NCI-H2107 (cell line): ENCODE measurements around the gene ACTRT2.

Experiments used
- DNase-seq: peaks from one replicate; lab custom pipeline; 2025; lab: John Stamatoyannopoulos, UW

ACTRT2 gene

DNA sequence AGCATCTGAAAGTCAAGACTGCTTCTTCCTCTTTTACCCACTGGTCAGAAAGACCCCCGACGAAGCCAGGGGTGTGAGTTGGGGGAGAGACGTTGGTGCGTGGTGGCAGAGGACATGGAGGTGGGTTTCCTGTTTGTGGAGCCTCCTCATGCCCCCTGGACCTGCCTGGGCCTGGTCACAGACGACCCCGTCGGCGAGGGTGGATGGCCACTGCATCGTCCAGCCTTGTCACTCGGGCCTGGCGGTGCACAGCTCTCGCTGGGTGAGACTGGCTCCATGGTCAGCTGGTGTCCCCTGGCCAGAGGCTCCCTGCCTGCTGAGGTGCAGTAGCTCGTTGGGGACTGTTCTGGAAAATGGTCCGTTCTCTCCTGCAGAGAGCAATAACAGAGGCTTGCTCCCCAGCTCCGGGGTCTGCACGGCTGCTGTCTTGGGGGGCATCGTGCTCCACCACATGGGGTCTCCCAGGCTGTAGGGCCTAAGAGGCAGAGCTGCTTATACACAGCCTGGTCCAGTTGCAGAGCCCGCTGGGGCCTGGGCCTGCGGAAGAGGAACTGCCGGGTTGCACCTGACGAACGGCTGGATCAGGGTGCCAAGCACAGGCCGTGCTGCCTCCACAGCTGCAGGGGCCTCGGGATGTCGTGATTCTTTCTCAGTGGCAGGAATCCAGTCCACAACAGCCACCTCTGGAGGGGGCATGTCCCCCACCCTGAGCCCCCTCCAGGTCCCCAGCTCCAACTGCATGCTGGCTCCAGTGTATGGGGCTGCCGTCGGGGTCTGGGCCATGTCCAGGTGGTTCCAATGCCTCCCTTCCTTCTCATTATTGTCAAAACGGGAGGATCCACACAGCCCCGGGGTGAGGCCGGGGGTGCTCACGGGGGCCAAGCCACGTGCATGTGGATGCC is 18.0 kb upstream of the ACTRT2 start:
- DNase-seq: no peak

DNA sequence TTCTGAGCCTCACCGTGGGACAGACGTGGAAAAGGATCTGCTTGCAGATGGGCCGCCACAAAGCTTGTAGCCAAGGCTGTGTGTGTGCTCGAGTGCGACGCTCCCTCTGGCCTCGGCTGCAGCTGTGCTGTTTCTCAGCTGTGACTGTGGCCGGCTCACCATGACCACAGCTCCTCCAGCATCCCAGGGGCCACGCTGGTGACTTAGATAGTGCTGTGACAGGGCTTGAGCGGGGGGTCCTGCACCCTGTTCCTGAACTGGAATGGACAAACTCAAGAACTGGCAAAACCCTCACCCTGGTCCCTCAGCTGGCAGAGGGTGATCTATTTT is 17.4 kb upstream of the ACTRT2 start:
- DNase-seq: no peak

DNA sequence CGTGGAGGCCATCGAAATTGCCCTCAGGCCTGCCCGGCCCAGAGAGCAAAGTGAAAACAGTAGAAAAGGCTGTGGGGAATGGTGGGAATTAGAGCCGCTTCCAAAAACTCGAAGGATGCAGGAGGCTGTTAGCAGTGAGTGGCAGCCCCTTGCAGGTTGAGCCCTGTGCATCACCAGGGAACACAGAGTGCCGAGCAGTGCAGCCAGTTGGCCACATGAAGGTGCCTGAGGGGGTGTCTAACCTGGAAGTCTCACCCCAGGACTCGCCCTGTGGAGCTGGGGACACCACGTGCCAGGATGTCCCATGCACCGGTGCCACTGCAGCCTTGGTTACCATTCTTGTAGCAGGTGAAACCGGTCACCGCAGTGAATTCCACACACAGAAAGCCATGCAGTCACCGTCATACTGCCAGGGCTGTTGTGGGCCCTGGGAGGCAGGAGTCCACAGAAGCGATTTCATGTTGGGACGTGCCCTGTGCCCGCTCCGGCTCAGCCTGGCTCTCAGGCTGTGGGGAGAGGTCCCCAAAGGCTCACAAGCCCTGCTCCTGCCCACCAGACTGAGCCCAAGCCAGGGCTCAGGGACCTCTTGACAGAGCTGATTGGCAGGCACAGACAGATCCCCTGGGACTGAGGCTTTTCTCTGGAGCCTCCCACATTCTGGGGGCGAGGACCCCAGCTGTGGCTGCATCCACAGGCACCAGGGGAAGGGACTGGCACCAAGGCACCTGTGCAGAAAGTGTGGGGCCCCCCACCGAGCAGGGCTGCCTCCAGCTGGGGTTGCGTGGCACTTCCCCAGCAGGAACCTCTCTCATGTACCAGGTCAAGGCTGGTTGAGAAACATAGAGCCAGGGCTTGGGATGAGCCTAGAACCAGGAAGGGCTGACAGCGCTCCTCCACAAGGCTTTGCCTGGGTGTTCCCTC is 16.7 kb upstream of the ACTRT2 start:
- DNase-seq: no peak

DNA sequence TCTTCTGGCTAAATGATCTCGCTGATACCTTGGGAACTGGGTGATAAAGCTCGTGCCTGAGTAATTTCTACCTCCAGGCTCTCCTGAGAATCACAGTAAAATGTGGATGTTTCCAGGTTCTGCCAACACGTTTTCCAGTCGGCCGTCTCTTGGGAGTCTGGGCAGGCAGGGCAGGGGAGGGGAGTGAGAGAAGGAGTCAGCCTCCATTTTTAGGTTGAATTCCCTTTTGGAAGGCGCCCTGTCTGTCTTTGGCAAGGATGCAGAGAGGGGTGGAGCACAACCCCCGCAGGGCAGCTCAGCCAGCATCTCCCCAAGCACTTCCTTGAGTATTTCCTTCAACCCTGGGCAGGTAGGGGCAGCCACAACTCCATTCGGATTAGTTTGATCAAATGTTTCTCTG is 15.5 kb upstream of the ACTRT2 start:
- no peak for DNase-seq

GRCh38 chr1:3007298-3008147 is 13.7 kb upstream of the ACTRT2 start:
- no peak for DNase-seq

- DNase-seq: no peak
Measured at GRCh38 chr1:3009021-3009420, 12.2 kb upstream of the ACTRT2 start.

DNA sequence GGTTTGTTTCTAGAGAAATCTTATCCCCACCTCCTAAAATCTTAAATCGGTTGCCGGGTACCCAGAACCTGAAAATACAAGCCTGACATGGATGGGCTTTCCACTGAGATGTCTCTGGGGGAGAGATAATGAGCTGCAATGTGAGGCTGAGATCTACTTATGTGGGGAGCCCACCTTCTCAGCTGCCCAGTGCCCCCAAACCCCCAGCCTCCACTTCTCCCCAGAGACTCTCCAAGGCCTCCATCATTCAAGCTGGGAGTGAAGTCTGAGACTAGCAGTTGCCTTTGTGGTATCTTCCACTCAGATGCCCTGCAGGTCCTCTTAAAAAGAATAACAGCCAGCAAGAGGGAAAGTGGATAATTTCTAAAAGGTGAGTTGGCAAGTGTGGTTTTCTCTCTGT is 11.7 kb upstream of the ACTRT2 start:
- no peak for DNase-seq

GRCh38 chr1:3011127-3011526 is 10.1 kb upstream of the ACTRT2 start:
- no peak for DNase-seq

DNA sequence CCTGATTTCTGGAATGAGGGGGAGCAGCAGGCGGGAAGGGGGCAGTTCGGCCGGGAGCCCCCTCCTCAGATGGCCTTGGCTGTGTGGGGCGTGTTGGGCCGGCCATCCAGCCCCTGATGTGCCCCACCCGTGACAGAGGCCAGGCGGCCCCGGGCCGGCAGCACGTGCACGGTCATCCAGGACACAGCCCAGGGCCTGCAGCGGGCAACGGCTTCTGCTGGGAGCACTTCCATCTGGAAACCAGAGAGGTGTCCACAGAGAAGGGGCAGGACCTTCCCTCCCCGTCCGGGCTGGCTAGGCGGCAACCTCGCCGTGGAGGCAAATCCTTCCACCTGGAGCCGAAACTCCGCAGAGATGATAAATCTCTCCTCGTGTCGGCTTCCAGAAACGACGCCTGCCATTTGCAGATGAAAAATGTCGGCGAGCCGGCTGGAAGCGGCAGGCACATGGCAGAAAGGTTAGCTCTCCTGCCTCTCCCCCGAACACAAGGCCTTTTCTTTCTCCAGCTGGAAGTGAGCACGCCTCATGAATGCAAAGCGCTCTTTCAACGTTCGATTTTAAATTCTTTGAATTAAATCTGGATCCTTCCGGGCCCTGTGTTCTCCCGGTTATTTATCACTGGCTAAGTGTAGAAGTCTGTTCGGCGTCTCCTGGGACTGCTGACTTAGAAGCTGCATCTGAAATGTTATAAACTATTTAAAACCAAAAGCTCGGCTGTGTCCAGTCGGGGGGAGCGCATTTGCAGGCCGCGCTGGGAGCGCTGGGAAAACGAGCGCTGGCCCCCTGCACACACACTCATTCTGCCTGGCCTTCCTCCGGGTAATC is 9.4 kb upstream of the ACTRT2 start:
- no peak for DNase-seq

GRCh38 chr1:3012456-3013291 is 8.6 kb upstream of the ACTRT2 start:
- DNase-seq: no peak

GRCh38 chr1:3013371-3014049 is 7.8 kb upstream of the ACTRT2 start:
- DNase-seq: no peak

GRCh38 chr1:3014050-3014440 is 7.2 kb upstream of the ACTRT2 start:
- no peak for DNase-seq

DNA sequence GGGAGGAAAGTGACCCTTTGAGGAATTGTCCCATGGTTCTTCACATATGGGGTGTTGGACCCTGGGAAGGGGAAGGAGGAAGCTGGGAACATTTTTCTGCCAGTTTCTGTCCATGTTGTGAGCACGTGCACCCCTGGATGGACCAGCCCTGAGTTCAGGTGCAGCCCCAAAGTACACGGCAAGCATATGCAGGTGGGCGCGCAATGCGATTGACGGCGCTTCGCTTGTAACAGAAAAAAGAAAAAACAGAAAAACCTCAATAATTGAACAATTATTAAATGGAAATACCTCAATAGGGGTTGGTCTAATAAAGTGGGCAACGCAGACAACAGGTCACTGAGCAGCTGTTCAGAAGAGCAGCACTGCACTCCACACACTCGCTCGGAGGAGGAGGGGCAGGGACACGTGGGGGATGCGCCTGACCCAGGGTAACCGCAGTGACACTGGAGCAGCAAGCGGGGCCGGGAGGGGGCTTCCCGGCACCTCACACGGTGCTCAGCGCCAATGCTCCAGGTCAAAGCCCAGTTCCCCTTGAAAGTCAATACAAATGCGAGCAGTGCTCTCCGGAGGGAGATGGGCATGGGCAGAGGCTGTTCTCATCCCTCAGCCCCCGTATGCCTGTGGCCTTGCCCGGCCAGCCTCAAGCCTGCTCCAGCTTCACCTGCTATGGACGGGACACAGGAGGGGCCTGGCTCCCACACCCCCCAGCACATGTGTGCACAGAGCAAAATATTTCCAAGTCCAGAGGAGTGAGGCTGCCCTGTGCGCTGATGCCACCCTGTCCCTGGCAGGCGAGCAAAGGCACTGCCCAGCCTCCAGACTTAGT is 6.6 kb upstream of the ACTRT2 start:
- no peak for DNase-seq

- DNase-seq: no peak
Measured at GRCh38 chr1:3015269-3015635, 6.0 kb upstream of the ACTRT2 start.

DNA sequence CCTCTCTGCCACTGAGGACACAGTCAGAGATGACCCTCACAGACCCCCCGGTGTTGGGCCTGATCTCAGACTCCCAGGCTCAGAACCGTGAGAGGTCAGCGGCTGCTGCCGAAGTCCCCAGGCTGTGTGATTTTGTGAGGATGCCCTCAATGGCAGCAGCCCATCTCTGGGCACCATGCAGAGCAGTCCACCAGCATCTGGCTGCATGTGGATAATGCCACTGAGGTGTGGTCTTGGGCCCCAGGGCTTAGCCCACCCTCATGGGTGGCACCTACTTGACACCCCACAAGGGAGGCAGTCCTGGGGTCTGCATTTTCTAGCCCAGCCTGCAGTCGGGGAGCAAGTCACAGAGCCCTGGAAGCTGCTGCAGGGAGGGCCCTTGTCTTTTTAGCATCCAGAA is 5.5 kb upstream of the ACTRT2 start:
- DNase-seq: no peak

- DNase-seq: no peak
Measured at GRCh38 chr1:3016641-3017439, 4.4 kb upstream of the ACTRT2 start.

GRCh38 chr1:3017440-3018050 is 3.7 kb upstream of the ACTRT2 start:
- no peak for DNase-seq

- no peak for DNase-seq
Measured at GRCh38 chr1:3018051-3018471, 3.2 kb upstream of the ACTRT2 start.
